Right hindlimb (tissue), 1 donor: Measurements from ENCODE around the gene DNASE1L2.
"Not testable (repeated sequence)": the region's sequence is repeated elsewhere in the genome, so short reads cannot be mapped to it uniquely, and the experiment has no call there.

Experiments used
- DNase-seq: peaks from one replicate; pipeline ENCODE4 v3.0.0-alpha.2; 2018

DNASE1L2 gene

GRCh38 chr16:2242598-2242997 lies 6.4 kb downstream of the DNASE1L2 start:
- DNase-seq, result no peak

GRCh38 chr16:2243031-2243528 lies 6.8 kb downstream of the DNASE1L2 start:
- DNase-seq, result no peak

- no peak for DNase-seq
These were observed 7.5 kb downstream of the DNASE1L2 start for GRCh38 chr16:2243781-2244180.

DNA sequence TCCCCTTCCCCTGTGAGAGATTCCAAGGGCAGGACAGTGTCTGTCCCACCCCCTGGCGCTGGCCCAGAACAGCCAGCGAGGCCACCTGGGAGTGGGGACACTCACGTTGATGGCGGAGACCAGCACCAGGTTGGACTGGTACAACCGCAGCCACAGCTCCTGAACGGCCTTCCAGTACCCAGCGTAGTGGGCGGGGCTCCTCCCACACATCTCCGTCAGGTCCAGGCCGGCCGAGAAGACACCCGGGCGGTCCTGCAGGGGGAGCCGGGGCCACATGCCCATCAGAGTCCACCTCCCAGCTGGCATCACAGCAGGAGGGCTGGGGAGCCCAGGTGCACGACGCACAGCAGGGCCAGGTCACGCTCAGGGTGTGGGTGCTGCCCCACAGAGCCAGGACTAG lies 8.1 kb downstream of the DNASE1L2 start:
- DNase-seq, result no peak

DNA sequence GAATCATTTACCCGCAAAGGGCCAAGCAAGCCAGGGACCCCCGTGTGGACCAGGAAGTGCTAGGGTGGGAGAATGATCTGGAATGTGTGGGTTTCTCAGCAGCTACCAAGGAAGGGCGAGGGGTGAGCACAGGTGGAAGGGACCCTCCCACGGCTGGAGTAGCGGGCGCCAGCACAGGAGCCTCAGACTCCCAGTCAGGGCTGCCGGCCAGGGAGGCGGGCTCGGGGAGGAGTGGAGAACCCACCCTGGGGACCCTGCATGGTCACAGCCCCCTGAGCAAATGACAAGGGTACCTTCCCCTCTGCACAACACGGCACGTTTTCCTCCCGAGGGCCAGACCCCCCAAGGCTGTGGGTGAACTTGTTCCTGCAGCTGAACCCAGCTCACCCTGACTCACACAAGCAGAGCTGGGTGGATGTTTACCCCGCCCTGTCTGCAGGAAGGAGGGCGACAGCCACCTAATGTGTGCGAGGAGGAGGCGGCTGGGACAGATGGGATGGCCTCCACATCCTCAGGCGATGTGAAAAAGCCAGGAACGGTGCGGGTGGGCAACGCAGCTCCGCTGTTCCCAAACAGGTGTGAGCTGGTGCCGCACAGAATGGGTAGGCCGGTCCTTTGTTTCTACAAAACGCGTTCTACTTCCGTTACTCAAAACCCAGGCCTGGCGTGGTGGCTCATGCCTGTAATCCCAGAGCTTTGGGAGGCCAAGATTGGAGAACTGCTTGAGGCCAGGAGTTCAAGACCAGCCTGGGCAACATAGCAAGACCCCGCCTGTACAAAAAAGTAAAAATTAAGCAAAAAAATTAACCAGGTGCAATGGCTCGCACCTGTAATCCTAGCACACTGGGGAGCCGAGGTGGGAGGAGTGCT lies 8.9 kb downstream of the DNASE1L2 start:
- DNase-seq, result no peak

DNA sequence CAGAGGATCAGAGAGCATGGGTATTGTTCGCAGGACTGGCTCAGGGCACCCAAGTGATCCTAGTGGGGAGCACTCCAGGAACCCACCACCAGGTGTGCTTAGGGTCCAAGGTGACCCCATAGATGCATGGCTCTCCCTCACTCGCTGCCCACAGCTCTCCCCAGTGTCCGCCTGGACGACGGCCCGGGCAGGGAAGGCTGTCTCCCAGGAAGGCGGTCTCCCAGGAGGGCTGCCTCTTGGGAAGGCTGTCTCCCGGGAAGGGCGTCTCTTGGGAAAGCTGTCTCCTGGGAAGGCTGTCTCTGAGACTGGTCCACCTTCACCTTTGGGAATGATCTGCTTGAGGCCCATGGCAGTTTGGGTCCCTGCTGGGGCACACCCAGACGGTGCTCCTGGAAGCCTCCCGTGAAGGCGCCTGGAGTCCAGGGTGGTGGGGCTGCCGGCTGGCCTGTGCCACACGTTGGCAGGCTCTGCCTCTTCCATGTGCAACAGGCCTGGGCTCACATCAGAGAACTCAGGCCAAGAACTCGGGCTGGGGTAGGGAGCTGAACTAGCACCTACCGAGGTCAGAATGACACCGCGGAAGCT lies 10.1 kb downstream of the DNASE1L2 start:
- no peak for DNase-seq

- no peak for DNase-seq
These were observed 14.5 kb downstream of the DNASE1L2 start for GRCh38 chr16:2250652-2251295.

DNA sequence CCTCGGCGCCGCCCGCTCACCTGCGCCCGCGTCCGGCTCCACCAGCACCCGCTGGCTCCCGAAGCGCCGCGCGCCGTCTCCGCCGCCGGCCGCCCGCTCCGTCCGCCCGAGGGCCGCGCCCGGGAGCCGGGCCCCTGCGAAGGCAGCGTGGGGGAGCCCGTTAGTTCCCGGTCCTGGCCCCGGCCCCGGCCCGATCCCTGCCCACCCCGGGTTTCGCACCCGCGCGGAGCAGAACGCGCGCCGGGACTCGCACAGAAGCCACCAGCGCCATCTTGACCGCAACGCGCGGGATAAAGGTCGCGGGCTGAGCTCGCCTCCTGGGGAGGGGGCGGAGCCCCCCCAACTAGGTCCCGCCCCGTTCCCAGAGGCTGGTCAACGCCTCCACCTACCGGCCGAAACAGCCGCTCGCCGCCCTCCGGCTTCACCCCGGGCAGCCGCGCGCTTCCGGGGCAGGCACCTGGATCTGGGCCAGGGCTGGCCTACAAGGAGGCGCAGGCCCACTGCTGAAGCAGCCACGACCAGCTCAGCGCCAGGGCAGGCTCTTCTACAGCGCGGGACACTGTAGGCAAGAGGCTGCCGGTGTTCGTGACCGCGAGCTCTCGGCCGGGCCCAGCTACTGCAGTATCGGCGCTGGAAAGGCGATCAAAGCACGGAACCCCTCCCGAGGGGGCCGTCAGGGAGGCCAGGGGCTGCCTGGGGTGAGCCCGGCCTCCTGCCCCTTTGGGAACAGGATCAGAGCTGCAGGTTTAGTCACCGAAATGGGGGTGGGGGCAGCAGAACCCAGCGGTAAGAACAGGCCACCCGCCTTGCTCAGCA lies 15.3 kb downstream of the DNASE1L2 start, which contains the start of gene ECI1:
TSS of gene ECI1 (minus strand) at position 292 of the 816 bp plus-strand sequence. CDS start at position 271, 21 bp downstream.
- DNase-seq, result peak; percentile 96

DNA sequence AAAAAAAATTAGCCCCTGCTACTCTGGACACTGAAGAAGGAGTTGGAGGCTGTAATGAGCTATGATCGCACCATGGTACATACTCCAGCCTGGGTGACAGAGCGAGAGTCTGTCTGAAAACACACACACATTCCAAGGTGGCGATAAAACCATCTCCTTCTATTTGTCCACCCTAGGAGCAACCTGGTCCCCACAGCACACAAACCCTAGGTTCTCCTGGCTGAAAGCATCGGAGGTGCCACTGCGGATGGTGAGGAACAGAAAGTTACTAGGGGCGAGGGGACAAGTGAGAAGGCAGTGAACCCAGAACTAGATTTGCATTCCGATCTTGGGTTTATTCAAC lies 16.5 kb downstream of the DNASE1L2 start:
- no peak for DNase-seq

DNA sequence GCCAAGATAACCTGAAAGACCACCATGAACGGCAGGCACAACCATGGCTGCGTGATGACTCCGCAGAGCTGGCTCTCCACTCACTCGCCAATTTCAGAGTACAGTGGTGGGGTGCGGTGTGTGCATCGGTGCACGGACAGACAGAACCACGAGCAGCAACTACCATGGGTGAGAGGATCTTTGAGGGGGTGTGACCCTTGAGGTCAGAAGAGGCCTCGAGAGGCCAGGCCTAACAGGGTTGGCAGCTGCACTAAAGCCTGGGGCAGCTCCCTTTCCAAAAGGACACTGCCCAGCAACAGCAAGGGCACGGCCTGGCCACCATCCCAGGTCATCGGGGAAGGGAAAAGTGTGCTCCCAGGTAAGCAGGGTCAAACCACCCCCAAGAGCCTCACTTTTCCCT lies 17.0 kb downstream of the DNASE1L2 start:
- DNase-seq, result no peak

DNA sequence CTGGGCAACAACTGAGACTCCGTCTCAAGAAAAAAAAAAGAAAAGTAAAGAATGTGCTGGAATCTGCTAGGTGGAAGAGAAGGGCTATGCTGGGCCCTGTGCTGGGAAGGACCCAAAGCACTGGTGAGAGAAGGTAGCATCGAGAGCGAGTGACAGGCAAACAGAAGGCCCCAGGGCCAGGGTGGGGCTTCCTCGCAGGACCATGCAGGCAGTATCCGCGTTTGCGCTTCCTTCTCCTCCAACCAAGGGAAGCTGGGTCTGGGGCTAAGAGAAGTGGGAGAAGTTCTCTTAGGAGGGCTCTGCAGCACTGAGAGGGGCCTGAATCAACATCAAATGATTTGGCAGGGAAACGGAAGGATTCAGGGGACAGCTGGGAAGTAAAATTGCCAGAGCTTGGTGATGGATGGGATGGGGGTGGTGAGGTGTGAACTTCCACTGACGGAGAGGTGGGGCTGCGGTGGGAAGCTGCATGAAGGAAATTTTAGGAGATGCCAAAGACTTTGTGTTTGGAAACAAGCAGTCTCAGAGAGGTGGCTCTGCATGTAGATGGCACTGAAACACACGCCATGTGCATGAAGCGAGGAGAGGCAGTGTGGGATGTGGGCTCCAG lies 20.4 kb downstream of the DNASE1L2 start:
- no peak for DNase-seq

- DNase-seq, result no peak
These were observed 21.5 kb downstream of the DNASE1L2 start for GRCh38 chr16:2257726-2258125.

GRCh38 chr16:2258530-2258929 lies 22.3 kb downstream of the DNASE1L2 start:
- DNase-seq, result not testable (repeated sequence)

- DNase-seq, result no peak
These were observed 24.0 kb downstream of the DNASE1L2 start for GRCh38 chr16:2260250-2260649.

DNA sequence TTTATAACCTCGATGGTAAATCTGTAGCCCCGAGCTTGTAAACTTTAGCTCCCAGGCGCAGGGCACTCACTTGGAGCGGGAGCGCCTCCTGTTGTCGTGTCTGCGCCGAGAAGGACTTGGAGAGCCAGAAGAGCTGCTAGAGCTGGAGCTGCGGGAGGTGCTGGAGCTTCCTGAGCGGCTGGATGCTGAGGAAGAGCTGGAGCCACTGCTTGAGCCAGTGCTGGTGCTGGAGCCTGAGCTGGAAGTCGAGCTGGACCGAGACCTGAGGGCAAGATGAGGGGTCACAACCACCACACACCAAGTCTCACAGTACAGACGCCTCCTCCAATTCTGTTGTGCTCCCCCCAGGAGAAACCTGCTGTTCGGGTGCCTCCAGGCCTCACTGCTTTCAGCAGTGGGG lies 26.8 kb downstream of the DNASE1L2 start:
- DNase-seq, result not testable (repeated sequence)

- DNase-seq, result not testable (repeated sequence)
These were observed 30.6 kb downstream of the DNASE1L2 start for GRCh38 chr16:2266887-2267286.

DNA sequence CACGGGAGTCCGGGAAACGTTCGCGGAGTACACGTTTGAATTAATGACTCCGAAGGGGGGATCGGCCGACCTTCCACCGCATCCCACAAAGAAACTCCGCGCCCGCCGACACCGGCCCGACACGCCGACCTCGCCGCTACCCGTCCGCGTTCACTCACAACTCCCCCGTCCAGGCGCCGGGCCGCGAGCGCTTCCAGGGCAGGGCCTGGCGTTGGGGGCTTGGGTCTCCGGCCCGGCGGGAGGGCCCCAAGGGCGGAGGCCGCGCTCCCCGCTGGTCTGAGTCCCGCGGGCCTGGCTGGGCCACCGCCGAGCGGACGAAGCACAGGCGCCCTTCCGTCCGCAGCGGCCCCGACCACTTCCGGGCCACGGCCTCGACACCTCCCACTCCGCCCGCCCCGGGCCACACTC lies 31.3 kb downstream of the DNASE1L2 start:
- DNase-seq, result not testable (repeated sequence)

DNA sequence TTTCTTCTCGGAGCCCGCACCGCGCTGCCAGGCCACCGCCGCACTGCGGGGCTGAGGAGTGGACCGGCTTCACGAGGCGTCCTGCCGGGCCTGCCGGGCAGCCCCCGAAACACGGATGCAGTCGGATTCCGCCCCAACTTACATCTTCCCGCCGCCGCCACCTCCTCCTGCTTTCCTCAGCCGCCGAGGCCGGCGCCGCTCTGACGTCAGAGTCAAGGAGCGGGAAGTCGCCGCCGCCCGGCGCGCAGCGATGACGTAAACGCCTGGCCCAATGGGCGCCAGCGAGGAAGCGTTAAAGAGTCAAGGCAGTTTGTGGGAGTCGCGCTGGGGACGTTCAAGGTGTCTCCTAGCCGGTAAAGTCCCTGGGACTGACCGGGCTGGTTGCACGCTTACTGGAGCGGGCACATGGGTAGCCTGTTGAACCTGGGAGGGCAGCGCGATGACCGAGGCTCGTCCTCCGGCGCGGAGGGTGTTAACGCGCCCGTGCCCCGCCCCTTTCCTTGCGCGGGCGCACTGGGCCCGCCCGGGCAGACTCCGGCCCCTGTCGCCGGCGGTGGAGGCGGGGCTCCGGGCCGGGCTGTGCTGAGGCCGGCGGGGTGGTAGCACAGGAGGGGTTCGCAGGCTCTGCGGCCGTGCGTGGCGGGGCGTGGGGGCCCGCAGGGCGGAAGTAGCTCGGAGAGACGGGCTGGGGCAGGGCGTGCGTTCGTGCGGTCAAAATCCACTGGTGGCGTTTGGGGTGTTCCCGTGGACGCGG lies 31.8 kb downstream of the DNASE1L2 start, which contains the start of gene RNPS1:
TSS of gene RNPS1 (minus strand) at position 214 of the 754 bp plus-strand sequence. CDS start 3,483 bp downstream, outside the sequence.
- peak; percentile 97 for DNase-seq

- DNase-seq, result no peak
These were observed 33.8 kb downstream of the DNASE1L2 start for GRCh38 chr16:2270070-2270462.

DNA sequence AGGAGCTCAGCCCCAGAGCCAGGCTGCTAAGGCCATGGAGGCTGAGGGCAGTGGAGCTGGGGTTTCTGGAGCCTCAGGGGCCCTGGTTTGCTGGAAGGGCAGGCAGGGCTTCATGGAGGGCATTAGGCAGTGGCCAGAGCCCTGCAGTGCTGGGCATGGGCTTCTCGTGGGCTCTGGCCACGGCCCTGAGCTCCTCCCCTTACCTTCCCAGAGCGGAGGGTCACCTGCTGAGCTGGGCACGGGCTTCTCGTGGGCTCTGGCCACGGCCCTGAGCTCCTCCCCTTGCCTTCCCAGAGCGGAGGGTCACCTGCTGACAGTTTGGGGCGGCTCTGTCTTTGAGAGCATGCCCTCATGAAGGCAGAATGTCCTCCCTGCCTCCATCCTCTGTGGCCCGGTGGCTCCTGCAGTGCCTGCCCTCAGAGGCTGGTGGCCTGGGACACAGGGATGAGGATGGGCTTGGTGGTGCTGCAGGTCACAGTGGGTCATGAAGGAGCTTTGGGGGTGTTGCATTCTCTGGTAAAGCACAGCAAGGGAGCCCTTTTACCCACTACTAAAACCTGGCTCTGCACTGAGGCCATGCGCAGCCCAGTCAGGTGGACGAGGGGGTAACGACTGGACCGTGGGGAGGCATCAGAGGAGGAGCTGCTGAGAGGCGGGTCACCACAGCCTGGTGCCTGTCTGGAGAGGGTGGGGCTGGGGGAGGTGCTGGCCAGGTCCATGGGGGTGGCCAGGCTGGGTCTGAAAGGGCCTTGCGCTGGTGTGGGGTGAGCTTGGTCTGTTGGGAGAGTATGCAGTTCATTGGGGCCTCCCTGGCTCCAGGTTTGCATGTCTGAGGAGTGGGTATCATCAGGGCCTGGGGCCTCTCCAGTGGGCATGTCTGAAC lies 34.6 kb downstream of the DNASE1L2 start:
- DNase-seq, result no peak
